ENCODE data around the gene PRR30. TPM values are rescaled to one million over a fixed set of nuclear protein-coding genes. Genes with fewer than 3 reads are reported as not detected.

PRR30 gene
- total and polyA plus RNA-seq, 10 of the 15 experiments (the other 5 are each of a cell fraction or from before 2014, with no cell fraction given) = not detected

DNA sequence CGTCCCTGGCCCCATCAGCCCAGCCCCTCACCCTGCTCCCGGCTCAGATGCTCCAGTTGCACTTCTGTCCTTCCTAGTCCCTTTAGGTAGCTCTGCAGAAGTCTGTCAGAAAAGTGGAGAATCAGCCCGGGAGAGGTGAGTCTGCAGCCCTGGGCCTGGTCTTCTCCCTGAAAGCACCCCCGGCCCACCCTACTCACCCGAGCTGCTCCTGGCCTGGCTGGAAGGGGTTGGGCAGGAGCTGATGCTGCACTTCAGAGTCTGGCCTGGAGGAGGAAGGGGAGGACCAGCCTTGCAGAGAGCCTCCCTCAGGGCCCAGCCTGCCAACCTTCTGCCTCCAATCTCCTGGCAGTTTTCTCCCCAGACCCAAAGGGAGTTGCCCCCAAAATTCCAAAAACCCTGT, 36.9 kb downstream of the PRR30 start (continued):
- TF ChIP-seq, protein P1, sequence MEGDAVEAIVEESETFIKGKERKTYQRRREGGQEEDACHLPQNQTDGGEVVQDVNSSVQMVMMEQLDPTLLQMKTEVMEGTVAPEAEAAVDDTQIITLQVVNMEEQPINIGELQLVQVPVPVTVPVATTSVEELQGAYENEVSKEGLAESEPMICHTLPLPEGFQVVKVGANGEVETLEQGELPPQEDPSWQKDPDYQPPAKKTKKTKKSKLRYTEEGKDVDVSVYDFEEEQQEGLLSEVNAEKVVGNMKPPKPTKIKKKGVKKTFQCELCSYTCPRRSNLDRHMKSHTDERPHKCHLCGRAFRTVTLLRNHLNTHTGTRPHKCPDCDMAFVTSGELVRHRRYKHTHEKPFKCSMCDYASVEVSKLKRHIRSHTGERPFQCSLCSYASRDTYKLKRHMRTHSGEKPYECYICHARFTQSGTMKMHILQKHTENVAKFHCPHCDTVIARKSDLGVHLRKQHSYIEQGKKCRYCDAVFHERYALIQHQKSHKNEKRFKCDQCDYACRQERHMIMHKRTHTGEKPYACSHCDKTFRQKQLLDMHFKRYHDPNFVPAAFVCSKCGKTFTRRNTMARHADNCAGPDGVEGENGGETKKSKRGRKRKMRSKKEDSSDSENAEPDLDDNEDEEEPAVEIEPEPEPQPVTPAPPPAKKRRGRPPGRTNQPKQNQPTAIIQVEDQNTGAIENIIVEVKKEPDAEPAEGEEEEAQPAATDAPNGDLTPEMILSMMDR (IDR thresholded peaks at IDR 0.05 in 2 of 3, conservative IDR thresholded peaks at IDR 0.05 in 1 of 3; ENCODE audit: control insufficient read depth in 2 of 3, extremely low read depth in 1 of 3, insufficient read depth in 1 of 3, low read depth in 3 of 3, low read length in 3 of 3) = no peak
- no peak for TF ChIP-seq SIX5 (IDR thresholded peaks at IDR 0.05; ENCODE audit: low read depth, low read length, severe bottlenecking)
- TF ChIP-seq, protein P2, sequence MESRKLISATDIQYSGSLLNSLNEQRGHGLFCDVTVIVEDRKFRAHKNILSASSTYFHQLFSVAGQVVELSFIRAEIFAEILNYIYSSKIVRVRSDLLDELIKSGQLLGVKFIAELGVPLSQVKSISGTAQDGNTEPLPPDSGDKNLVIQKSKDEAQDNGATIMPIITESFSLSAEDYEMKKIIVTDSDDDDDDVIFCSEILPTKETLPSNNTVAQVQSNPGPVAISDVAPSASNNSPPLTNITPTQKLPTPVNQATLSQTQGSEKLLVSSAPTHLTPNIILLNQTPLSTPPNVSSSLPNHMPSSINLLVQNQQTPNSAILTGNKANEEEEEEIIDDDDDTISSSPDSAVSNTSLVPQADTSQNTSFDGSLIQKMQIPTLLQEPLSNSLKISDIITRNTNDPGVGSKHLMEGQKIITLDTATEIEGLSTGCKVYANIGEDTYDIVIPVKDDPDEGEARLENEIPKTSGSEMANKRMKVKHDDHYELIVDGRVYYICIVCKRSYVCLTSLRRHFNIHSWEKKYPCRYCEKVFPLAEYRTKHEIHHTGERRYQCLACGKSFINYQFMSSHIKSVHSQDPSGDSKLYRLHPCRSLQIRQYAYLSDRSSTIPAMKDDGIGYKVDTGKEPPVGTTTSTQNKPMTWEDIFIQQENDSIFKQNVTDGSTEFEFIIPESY (IDR thresholded peaks at IDR 0.05) = no peak
- TF ChIP-seq, protein P3, sequence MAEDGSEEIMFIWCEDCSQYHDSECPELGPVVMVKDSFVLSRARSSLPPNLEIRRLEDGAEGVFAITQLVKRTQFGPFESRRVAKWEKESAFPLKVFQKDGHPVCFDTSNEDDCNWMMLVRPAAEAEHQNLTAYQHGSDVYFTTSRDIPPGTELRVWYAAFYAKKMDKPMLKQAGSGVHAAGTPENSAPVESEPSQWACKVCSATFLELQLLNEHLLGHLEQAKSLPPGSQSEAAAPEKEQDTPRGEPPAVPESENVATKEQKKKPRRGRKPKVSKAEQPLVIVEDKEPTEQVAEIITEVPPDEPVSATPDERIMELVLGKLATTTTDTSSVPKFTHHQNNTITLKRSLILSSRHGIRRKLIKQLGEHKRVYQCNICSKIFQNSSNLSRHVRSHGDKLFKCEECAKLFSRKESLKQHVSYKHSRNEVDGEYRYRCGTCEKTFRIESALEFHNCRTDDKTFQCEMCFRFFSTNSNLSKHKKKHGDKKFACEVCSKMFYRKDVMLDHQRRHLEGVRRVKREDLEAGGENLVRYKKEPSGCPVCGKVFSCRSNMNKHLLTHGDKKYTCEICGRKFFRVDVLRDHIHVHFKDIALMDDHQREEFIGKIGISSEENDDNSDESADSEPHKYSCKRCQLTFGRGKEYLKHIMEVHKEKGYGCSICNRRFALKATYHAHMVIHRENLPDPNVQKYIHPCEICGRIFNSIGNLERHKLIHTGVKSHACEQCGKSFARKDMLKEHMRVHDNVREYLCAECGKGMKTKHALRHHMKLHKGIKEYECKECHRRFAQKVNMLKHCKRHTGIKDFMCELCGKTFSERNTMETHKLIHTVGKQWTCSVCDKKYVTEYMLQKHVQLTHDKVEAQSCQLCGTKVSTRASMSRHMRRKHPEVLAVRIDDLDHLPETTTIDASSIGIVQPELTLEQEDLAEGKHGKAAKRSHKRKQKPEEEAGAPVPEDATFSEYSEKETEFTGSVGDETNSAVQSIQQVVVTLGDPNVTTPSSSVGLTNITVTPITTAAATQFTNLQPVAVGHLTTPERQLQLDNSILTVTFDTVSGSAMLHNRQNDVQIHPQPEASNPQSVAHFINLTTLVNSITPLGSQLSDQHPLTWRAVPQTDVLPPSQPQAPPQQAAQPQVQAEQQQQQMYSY (CRISPR knock-in tag; IDR thresholded peaks at IDR 0.05) = no peak
- no peak for TF ChIP-seq BMI1 (IDR thresholded peaks at IDR 0.05; ENCODE audit: borderline replicate concordance)
- TF ChIP-seq CBFB (IDR thresholded peaks at IDR 0.05; ENCODE audit: low read depth) = no peak
- TF ChIP-seq, protein P4, sequence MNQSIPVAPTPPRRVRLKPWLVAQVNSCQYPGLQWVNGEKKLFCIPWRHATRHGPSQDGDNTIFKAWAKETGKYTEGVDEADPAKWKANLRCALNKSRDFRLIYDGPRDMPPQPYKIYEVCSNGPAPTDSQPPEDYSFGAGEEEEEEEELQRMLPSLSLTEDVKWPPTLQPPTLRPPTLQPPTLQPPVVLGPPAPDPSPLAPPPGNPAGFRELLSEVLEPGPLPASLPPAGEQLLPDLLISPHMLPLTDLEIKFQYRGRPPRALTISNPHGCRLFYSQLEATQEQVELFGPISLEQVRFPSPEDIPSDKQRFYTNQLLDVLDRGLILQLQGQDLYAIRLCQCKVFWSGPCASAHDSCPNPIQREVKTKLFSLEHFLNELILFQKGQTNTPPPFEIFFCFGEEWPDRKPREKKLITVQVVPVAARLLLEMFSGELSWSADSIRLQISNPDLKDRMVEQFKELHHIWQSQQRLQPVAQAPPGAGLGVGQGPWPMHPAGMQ (IDR thresholded peaks at IDR 0.05; ENCODE audit: borderline replicate concordance) = no peak

Data from GM12878 (cell line).